ENCODE data around the gene GALT.

Gene GALT

DNA sequence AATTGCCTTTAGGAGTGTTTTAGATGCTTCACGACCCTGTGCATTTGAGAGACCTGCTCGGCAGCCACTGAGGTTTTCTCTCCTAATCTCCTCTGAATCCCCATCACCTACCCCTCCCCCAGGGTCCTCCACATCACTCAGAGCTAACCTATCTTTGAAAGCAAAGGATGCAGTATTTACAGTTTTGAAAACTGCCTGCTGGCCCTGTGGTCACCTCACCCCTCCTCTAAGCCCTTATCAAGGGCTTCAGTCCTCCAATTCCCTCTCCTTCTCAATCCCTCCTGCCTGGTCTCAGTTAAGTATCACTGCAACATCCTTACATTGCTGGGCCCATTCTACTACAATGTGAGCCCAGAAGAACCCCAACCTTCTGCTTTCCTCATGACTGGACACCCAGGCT, 39.1 kb upstream of the GALT start:
- no peak for TF ChIP-seq CTCF (IDR thresholded peaks at IDR 0.05; ENCODE audit: extremely low read depth, missing control alignments)

GRCh38 chr9:34610434-34611206, 35.9 kb upstream of the GALT start:
- no peak for DNase-seq (ENCODE audit: low spot score)

More for the DNA sequence above, 39.1 kb upstream of the GALT start:
- DNase-seq (ENCODE audit: low spot score), result no peak

GRCh38 chr9:34611251-34611810, 35.1 kb upstream of the GALT start:
- no peak for TF ChIP-seq CTCF (IDR thresholded peaks at IDR 0.05; ENCODE audit: extremely low read depth, missing control alignments)
- DNase-seq (ENCODE audit: low spot score), result no peak

More at GRCh38 chr9:34610434-34611206, 35.9 kb upstream of the GALT start:
- no peak for TF ChIP-seq CTCF (IDR thresholded peaks at IDR 0.05; ENCODE audit: extremely low read depth, missing control alignments)

GRCh38 chr9:34611811-34612787, 34.4 kb upstream of the GALT start, which contains the start of gene RPP25L:
Gene RPP25L, minus strand, starts transcription at chr9:34612097. Its CDS starts 801 bp downstream, at chr9:34611296.
- TF ChIP-seq CTCF (IDR thresholded peaks at IDR 0.05; ENCODE audit: extremely low read depth, missing control alignments), result no peak
- DNase-seq (ENCODE audit: low spot score), result peak; percentile 96

DNA sequence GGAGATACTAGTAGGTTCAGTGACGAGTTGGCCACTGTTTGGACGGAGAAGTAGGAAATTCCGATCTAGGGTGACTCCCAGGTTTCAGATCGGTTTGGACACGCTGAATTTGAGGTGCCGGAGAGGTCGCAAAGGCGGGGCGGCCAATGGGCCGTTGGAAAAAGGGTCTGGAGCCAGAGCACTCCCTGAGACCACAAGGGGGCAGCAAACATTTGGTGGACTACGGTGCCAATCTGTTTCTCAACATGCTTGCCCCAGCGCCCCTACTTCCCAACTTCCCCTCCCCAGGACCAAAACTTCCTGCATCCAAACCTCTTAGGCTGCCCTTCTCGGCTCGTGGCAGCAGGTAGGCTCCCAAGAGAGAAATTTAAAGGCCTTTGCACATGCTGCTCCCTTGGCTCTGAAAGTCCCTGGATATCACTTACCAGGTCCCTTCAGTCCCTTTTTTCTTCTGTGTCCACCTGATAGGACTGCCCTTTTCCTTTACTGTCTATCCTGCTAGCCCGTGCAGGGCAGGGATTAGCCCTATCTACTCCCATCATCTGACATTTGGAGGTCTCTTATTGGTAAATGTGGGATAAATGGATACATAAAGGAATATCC, 33.6 kb upstream of the GALT start:
- peak; percentile 73 for TF ChIP-seq CTCF (IDR thresholded peaks at IDR 0.05; ENCODE audit: extremely low read depth, missing control alignments)
- peak; percentile 85 for DNase-seq (ENCODE audit: low spot score)

DNA sequence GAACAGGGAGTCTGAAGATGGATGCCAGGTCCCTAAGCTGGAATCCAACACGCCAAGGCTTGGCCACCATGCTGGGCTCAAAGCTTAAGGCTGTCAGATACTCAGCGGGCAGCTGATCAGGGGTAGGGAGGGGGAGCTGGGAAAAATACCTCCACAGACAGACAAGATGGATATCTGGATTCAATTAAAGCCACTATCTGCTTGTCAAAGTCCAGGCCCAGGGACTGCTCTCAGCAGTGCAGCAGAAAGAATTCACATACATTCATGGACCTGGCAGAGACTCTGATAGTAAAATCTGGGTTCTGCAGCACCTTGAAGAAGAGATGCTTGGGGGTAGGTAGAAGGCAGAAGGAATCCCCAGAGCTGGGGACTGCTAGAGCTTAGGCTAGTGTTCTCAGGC, 31.3 kb upstream of the GALT start:
- no peak for TF ChIP-seq CTCF (IDR thresholded peaks at IDR 0.05; ENCODE audit: extremely low read depth, missing control alignments)

More for the DNA sequence above, 31.3 kb upstream of the GALT start:
- no peak for DNase-seq (ENCODE audit: low spot score)

Data from GM20000 (cell line).